GM19468 (cell line): ENCODE measurements around the gene ZGRF1.
"Not testable (repeated sequence)": the region's sequence is repeated elsewhere in the genome, so short reads cannot be mapped to it uniquely, and the experiment has no call there.

Source experiments
- ATAC-seq: cut with Tn5 transposase; IDR thresholded peaks from one replicate; pipeline ENCODE4 v1.9.1; 2021; ENCODE audit warnings: mild to moderate bottlenecking, moderate library complexity, moderate number of reproducible peaks; ENCODE audit not compliant: unreplicated experiment; ENCODE audit errors: extremely low read depth

ZGRF1 gene

DNA sequence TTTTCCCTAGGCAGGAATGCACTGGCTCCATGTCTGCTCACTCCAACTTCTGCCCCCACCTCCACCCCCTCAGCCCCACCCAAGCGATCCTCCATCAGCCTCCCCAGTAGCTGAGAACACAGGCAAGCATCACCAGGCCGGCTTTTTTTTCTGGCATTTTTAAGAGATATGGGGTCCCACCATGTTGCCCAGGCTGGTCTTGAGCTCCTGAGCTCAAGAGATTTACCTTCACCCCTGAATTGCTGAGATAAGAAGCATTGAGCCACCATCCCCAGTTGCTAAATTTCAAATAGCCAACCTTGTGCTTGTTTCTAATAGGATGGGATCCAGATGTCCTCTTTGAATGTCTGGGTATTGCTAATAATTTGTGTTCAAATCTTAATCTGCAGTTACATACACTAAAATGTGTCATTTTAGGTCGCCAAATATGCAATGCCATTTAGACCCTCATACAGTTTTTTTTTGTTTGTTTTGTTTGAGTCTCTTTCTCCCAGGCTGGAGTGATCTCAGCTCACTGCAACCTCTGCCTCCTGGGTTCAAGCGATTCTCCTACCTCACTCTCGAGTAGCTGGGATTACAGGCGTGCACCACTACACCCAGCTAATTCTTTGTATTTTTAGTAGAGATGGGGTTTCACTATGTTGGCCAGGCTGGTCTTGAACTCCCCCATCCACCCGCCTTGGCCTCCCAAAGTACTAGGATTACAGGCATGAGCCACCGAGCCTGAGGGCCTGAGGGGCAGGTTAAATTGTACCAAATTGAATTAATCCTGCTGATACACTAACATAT lies 9.0 kb upstream of the ZGRF1 start:
- no peak for ATAC-seq

DNA sequence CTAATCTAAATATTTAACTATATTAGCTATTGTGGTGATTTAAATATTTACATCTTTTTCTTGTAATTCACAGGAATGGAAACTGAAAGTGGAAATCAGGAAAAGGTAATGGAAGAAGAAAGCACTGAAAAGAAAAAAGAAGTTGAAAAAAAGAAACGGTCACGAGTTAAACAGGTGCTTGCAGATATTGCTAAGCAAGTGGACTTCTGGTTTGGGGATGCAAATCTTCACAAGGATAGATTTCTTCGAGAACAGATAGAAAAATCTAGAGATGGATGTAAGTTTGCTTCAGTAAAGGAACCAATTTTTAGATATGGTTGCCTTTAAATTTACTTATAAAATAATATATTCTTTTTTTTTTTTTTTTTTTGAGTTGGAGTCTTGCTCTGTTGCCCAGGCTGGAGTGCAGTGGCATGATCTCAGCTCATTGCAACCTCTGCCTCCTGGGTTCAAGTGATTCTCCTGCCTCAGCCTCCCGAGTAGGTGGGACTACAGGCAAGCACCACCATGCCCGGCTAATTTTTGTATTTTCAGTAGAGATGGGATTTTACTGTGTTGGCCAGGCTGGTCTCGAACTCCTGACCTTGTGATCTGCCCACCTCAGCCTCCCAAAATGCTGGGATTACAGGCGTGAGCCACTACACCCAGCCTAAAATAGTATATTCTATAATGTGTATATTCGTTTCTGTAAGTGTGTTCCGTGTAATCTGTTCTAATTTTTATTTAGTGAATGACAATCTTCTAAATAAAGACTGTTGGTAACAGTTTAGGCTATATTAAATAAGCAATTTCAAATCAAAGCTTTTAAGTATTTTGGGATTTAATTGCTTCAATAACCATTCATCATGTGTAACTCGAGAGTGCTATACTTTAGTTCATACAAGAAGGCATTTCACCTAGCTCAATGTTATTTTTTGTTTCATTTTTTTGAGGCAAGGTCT lies 8.2 kb upstream of the ZGRF1 start:
- ATAC-seq: not testable (repeated sequence)

DNA sequence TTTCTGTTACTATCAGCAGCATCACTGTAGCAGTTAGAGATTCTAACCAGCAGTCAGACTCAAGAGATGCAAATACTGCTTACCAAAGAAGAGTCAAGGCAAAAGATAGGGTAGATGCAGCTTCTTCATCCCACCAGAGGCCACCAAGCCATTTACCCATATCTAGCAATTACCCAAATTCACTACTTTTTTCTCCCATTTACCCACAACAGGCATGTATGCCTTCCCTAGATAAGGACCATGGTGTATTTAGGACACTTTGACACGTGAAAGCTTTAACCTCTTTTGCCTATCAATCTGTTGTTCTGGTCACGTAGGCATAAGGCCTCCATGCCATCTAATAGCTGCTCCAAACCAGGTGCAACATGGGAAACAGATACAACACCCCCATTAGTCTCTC lies 5.8 kb upstream of the ZGRF1 start:
- ATAC-seq: no peak

DNA sequence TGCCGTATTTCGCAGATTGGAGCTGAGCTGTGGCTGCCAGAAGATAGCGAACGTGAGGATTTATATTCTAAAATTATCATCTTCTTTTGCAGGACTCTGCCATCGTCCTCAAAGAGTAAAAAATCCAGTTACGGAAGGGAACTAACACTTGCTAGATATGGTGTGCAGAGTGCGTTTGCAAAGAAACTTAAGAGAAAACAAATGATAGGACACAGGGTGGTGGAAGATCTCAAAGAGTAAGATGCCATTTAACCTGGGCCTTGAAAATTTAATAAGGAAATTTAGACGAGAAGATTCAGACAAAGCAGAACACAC lies 800 bp upstream of the ZGRF1 start:
- ATAC-seq: no peak

DNA sequence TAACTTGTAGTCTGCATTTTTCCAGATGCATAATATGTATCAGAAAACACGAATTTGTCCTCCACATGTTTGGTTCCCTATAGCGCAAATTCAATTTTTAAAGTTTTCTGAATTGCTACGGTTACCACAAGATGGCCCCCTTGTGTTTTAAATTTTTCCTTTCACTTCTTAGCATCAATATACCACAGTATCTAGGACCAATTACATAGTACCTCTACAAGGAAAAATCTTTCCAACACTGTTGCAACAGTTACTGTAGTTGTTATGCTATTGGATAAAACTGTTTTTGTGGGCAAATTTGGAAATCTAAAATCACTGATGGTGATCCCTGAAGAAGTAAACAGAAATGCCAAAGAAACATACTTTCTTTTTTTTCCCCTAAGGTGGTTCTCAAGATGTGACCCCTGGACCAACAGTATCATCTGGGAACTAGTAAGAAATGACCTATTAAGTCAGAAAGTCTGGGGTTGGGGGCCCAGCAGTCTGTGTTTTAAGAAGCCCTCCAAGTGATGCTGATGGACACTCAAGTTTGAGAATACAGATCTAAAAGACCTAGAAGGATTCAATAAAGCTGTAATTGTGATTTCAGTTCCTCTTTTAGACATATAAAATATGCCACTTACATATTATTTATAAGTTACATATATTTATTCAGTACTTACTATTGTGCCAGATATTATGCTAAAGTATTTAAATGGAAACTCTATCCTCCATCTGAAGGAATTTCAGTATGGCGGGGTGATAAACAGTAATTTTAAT lies 3.1 kb downstream of the ZGRF1 start:
- ATAC-seq: no peak

DNA sequence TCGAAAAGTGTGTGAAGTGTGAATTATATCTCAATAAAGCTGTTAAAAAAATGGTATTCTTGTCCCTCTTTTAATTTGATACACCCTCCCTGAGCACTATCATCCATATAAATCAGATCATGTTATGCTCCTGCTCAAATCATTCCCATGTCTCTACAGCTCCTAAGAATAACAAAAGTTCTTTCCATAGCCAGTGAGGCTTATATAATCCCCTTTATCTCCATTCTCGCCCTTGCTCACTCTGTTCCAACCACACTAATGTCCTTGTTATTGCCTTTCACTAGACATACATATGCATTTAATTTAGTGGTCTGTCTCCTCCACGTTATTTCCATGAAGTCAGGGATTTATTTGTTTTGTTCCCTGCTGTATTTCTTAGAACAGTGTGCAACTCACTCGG lies 10.5 kb downstream of the ZGRF1 start:
- ATAC-seq: no peak

DNA sequence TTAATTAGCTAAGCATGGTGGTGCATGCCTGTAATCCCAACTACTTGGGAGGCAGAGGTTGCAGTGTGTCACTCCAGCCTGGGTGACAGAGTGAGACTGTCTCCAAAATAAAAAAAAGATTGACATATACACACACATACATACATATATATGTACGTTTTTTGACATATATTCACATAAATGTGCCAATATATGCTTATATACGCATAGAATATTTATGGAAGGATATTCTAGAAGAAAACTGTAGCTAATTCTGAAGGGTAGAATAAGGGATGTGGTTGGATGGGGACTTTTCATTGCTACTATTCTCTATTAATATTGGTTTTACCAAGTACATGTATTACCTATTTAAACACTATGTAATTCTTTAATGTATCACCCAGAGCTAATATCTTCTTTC lies 19.7 kb downstream of the ZGRF1 start:
- no peak for ATAC-seq

DNA sequence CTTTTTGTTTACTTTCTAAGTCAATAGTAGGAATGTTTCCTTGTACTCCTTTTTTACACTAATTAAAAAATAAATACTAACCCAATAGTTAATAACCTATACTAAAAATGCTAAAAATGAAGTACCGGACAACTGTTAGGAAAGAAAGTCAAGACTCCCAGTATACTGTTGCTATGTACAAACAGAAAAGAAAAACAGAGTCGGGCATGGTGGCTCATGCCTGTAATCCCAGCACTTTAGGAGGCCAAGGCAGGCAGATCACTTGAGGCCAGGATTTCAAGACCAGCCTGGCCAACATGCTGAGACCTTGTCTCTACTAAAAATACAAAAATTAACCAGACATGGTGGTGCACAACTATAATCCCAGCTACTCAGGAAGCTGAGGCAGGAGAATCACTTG lies 23.9 kb downstream of the ZGRF1 start:
- not testable (repeated sequence) for ATAC-seq

DNA sequence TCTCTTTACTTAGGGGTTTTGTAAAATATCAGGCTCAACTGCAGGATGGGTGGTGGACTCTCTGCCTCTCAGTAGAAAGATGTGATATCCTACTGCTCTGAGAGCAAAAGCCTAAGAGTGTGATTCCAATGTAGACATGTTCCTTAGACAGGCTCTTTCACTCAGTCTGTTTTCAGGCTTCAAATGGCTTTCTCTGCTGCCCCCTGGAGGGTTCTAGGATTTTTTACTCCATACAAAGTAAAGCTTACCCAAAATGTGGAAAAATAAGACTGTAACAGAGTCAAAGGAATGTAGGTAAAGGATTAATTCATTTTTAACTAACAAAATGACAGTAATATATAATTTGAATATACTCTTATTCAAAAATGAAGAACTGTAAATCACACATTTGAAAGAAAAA lies 32.1 kb downstream of the ZGRF1 start:
- no peak for ATAC-seq

DNA sequence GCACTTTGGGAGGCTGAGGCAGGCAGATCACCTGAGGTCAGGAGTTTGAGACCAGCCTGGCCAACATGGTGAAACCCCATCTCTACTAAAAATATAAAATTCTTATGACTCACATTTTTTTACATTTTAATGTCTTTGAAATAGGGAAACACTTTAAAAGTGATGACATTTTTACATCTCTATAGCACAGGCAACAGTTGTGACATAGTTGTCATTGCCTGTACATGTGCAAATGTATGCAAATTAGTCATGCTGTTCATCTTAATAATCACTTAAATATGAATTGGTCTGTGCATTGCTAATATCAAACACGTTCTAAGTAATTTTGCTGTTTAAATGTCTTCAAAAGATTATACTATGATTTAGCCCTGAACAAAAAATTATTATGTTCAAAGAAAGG lies 41.7 kb downstream of the ZGRF1 start:
- no peak for ATAC-seq

DNA sequence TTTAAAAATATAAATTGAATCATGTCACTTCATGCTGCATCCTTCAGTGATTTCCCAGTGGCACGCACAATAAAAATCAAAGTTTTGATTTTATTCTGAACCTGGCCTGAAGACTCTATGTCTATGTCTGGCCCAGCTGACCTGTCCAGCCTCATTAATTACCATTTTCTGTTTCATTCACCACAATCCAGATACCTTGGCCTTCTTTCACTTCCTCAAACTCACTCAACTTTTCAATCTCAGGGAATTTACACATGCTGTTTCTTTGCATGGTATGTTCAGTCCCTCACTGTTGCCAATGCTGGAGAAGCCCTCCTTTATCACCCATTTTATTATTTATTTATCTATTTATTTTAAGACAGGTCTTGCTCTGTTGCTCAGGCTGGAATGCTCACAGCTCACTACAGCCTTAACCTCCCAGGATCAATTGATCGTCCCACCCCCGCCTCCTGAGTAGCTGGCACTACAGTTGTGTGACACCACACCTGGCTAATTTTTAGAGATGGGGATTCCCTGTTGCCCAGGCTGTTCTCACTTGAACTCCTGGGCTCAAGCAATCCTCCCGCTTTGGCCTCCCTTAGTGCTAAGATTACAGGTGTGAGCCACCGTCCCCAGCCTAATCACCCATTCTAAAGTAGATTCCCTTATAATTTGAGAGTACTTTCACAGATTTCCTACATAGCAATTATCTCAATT lies 43.1 kb downstream of the ZGRF1 start:
- ATAC-seq: peak; percentile 35

DNA sequence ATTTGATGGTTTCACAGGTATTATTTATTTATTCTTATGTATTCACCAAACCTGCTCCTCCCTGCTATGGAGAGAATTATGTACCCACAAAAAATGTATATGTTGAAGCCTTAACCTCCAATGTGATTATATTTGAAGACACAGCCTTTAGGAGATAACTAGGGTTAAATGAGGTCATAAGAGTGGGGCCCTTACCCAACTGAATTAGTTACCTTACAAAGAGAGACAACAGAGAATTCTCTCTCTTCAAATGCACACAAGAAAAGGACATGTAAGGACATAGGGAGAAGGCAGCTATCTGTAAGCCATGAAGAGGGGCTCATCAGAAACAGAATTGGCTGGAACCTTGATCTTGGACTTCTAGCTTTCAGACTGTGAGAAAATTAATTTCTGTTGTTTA lies 44.0 kb downstream of the ZGRF1 start:
- no peak for ATAC-seq

DNA sequence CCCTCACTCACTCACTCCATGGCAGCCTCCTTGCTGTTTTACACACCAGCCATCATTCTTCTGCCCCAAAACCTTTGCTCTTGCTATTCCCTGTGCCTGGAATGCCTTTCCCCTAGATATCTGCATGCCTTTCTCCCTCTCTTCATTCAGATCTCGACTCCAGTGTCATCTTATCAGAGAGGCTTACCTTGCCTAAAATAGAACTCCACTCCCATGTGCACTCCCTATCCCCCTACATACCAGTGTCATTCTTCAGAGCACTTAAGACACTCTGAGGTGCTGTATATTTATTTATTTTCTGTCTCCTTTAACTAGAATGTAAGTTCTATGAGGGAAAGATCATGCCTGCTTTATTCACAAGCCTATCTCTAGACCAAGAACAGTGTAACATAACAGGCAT lies 45.1 kb downstream of the ZGRF1 start:
- no peak for ATAC-seq

DNA sequence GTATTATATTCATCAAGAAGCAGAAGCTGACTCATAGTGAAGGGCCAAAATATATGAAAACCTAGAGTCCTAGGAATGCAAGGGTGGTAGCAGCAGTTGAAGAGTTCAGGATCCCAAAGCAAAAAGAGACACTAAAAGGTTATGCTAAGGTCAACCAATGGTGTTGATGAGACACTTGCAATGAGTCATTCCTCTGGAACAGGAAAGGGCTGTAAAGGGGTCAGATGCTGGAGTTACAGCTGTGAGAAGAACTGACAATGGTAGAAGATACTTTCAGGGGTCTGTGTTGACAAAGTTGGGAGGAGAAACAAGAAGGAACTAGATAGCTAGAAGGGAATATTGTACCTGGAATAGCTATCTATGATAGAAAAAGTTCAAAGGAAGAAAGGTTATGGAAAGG lies 47.5 kb downstream of the ZGRF1 start:
- ATAC-seq: no peak

DNA sequence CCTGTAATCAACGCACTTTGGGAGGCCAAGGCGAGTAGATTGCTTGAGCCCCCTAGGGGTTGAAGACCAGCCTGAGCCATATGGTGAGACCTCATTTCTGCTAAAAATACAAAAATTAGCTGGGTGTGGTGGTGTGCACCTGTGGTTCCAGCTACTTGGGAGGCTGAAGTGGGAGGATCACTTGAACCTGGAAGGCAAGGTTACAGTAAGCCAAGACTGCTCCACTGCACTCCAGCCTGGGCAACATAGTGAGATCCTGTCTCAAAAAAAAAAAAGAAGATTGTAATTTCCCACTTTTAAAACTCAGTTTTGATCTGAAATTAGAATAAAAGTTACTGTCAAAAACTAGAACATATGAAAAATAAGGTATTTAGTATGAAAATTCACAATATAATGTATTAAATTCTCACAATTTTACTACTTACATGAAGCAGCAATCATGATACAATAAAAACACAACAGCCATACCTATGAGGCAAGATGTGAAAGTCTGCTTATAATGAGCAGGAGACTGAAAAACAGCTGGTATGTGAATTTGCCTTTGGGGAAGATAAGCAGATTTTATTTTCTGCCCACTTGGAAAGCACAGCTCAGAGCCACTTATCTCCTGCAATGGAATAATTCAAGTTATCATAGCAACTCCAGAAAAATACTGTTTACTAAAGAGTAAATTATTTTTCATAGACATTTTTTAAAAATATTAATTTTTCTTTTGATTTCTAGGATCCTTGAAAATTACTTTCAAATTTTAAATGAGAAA lies 50.6 kb downstream of the ZGRF1 start:
- ATAC-seq: no peak

DNA sequence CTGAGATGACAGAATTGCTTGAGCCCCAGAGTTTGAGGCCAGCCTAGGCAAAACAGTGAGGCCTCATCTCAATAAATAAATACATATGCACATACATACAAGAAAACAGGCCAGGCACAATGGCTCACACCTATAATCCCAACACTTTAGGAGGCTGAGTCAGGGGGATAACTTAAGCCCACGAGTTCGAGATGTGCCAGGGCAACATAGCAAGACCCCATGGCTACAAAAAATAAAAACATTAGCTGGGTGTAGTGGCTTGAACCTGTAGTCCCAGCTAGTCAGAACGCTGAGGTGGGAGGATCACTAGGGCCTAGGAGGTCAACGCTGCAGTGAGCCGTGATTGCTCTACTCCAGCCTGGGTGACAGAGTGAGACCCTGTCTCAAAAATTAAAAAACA lies 69.2 kb downstream of the ZGRF1 start:
- no peak for ATAC-seq

DNA sequence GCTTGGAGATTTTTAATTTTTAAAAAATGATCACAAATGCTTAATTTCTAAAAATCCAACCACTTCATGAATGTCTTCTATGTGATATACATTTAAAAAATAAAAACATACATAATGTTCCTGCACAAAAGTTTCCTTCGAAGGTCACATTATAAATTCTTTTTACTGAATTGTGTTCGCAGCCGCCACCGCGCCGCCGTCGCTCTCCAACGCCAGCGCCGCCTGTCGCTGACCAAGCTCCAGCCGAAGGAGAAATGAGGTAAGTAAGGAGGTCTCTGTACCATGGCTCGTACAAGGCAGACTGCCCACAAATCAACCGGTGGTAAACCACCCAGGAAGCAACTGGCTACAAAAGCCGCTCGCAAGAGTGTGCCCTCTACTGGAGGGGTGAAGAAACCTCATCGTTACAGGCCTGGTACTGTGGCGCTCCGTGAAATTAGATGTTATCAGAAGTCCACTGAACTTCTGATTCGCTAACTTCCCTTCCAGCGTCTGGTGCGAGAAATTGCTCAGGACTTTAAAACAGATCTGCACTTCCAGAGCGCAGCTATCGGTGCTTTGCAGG lies 71.9 kb downstream of the ZGRF1 start:
- no peak for ATAC-seq

DNA sequence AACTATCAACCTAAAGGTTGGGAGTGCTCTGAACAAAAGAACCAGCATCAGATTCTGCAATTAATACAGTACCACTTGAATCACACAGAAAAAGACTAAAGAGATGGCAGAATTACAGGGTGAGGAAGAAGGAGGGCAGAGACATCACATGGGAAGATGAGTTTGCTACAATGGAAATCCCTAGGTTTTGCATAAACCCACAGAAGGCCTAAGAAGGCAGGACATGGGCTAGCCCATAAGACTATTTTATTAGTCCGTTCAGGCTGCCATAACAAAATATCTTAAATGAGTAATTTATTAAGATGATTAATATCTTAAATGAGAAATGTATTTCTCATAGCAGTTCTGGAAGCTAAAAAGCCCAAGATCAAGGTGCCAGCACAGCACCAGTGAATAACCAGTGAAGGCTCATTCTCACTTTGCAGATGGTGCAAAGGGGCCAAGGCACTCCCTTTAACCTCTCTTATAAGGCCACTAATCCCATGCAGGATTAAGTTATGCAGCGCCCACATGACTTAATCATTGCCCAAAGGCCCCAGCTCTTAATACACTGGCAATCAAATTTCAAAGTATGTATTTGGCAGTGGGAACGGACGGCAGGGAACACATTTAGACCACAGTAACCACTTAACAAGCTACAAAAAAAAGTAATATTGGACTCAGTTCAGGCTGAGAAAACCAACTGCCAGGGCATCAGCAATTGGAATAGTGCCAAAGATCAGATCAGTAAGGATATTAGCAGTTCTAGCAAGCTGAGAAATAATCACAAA lies 73.1 kb downstream of the ZGRF1 start:
- ATAC-seq: no peak
